Mammary epithelial cell (primary cell): ENCODE measurements around the gene KRT71.

Experiments
- CTCF ChIP-seq, 2 donors: IDR thresholded peaks in 1 of 2; conservative IDR thresholded peaks in 1 of 2; 2 replicates each; pipeline ENCODE4 v1.5.1; 2011 to 2012; ENCODE audit warnings: inconsistent platforms in 2 of 2, low read length in 2 of 2, mild to moderate bottlenecking in 2 of 2, control low read depth in 1 of 2, low read depth in 1 of 2; ENCODE audit not compliant: insufficient read depth in 1 of 2; ENCODE audit errors: extremely low read depth in 1 of 2
- EZH2 ChIP-seq: IDR thresholded peaks from 2 replicates; pipeline ENCODE4 v1.6.1; 2012; ENCODE audit warnings: low read length, inconsistent platforms, borderline replicate concordance

- no peak for TF ChIP-seq CTCF (conservative IDR thresholded peaks at IDR 0.05 in 1 of 2, IDR thresholded peaks at IDR 0.05 in 1 of 2; ENCODE audit: extremely low read depth in 1 of 2, insufficient read depth in 1 of 2, low read depth in 1 of 2, low read length in 2 of 2)
- TF ChIP-seq EZH2, result no peak
Measured at GRCh38 chr12:52501490-52501889, 51.5 kb downstream of the KRT71 start.
